ENCODE measurements around the gene DGLUCY.

- TF ChIP-seq TOX (CRISPR knock-in tag; IDR thresholded peaks at IDR 0.05; ENCODE audit: borderline replicate concordance) (no peak), ARNTL (CRISPR knock-in tag; IDR thresholded peaks at IDR 0.05; ENCODE audit: borderline replicate concordance, low read depth) (no peak), ZFP3 (CRISPR knock-in tag; IDR thresholded peaks at IDR 0.05) (no peak), BACH2 (CRISPR knock-in tag; IDR thresholded peaks at IDR 0.05; ENCODE audit: borderline replicate concordance) (no peak), POU6F1 (CRISPR knock-in tag; IDR thresholded peaks at IDR 0.05; ENCODE audit: borderline replicate concordance, low read depth) (no peak), OSR1 (CRISPR knock-in tag; IDR thresholded peaks at IDR 0.05) (no peak), RARB (CRISPR knock-in tag; IDR thresholded peaks at IDR 0.05) (no peak), SNAI2 (CRISPR knock-in tag; IDR thresholded peaks at IDR 0.05) (no peak), GLIS3 (CRISPR knock-in tag; IDR thresholded peaks at IDR 0.05) (no peak), ZNF70 (CRISPR knock-in tag; IDR thresholded peaks at IDR 0.05) (no peak)
Observed at GRCh38 chr14:91108941-91109611, 4.8 kb upstream of the DGLUCY start.

Data from SK-N-SH treated with all-trans-retinoic acid at 6 μM for 48 hours (cell line).